Mucosa of descending colon (tissue), 3 donors: Measurements from ENCODE around the gene CCL2. TPM values are rescaled to one million over a fixed set of nuclear protein-coding genes. Genes with fewer than 3 reads are reported as not detected.

Experiments used
- ATAC-seq: fragments of 200-7000 bp; cut with Tn5 transposase; one replicate; pipeline ENCODE4 v1.9.1; 2020; ENCODE audit warnings: mild to moderate bottlenecking, moderate library complexity
- DNase-seq, 3 donors: peaks; one replicate each; pipeline ENCODE4 v3.0.0-alpha.2; 2020
- H3K36me3 ChIP-seq: fragments of 200-600 bp; one replicate; pipeline ENCODE4 v1.8.0; 2021; ENCODE audit warnings: low read depth, mild to moderate bottlenecking
- H3K4me1 ChIP-seq: fragments of 200-600 bp; one replicate; pipeline ENCODE4 v1.8.0; 2021; ENCODE audit warnings: low read depth, mild to moderate bottlenecking
- H3K4me3 ChIP-seq: fragments of 200-600 bp; one replicate; pipeline ENCODE4 v1.8.0; 2021; ENCODE audit warnings: mild to moderate bottlenecking
- H3K9me3 ChIP-seq: fragments of 200-600 bp; one replicate; pipeline ENCODE4 v1.8.0; 2021; ENCODE audit warnings: mild to moderate bottlenecking
- CTCF ChIP-seq: fragments of 200-600 bp; IDR thresholded peaks from one replicate; pipeline ENCODE4 v1.8.0; 2022; ENCODE audit warnings: antibody characterized with exemption, mild to moderate bottlenecking
- intact Hi-C, 2 donors: fragments of 100-400 bp; cut with DNase I in 1 of 2; cut with micrococcal nuclease in 1 of 2; formaldehyde crosslinking; loops; one replicate each; pipeline versions ENCODE4 v1.11.0 to v1.11.1; 2022; cut with DNase I, micrococcal nuclease
- total RNA-seq, 3 donors: library from RNA; stranded (reverse); fragmentation: NEBNext Ultra II Directional in 2 of 3; extraction: Animal tissue kit (Norgen Biotek cat#: 25700) in 2 of 3; gene quantifications; one replicate each; pipeline versions ENCODE4 v1.2.1 to v1.2.4, GENCODE V29; 2021 to 2023
- donor health status: DM: no; HTN: no; CAD: no; lungs with moderate emphysema.
- donor health status: DM: no; HTN: no; CAD: no.
- donor health status: DM: no; HTN: yes; CAD: no.

CCL2 gene
- total RNA-seq, 3 donors from 2014 or later, result 7.1 to 65.6 (median 39.7) TPM

GRCh38 chr17:34305606-34306005, 50.5 kb downstream of the CCL2 start:
- no peaks in the 10 kb centered on the region for H3K36me3 ChIP-seq
- no peak for DNase-seq
- no peak overlapping the region for H3K4me3 ChIP-seq
- ATAC-seq, result no peak
- H3K4me1 ChIP-seq, result no peaks in the 10 kb centered on the region
- TF ChIP-seq CTCF, result no peak
- intact Hi-C loops, result loop anchor here (10.0 kb wide), 1 partner anchor 101 kb away; no protein-coding TSS in a partner anchor
- H3K9me3 ChIP-seq, result no peaks in the 10 kb centered on the region

GRCh38 chr17:34306466-34306865, 51.4 kb downstream of the CCL2 start:
- Histone ChIP-seq H3K36me3 (no peaks in the 10 kb centered on the region), H3K9me3 (no peaks in the 10 kb centered on the region), H3K4me3 (no peak overlapping the region), H3K4me1 (no peaks in the 10 kb centered on the region)
- intact Hi-C loops, result loop anchor here (10.0 kb wide), 1 partner anchor 102 kb away; no protein-coding TSS in a partner anchor
- DNase-seq (no peak), ATAC-seq (peak; percentile 35)
- TF ChIP-seq CTCF, result no peak

Other genes starting within 250 kb of the CCL2 start
- not detected for gene CCL7, start 14.9 kb downstream of the CCL2 start, total RNA-seq
- 10 to 100 TPM in 1 of 3 donors, 1 to 10 TPM in 1, under 1 TPM in 1; 0.72 to 22.3 (median 3.6) TPM for gene CCL11, start 30.5 kb downstream of the CCL2 start, total RNA-seq
- 1 to 10 TPM; 1.6 to 2.7 (median 1.6) TPM for gene CCL8, start 64.2 kb downstream of the CCL2 start, total RNA-seq
- gene CCL13, start 101.2 kb downstream of the CCL2 start, total RNA-seq, result 1 to 10 TPM; 1.9 to 6.5 (median 2.2) TPM
- not detected for gene CCL1, start 107.9 kb downstream of the CCL2 start, total RNA-seq